CD4-positive, alpha-beta T cell treated with Interferon alpha-2 for 1 hour (primary cell): ENCODE data around the gene IFIT1B.
"Not testable (repeated sequence)": the region's sequence is repeated elsewhere in the genome, so short reads cannot be mapped to it uniquely, and the experiment has no call there.

ENCODE experiments used
- DNase-seq, 2 donors: peaks; one replicate each; pipeline ENCODE4 v3.0.0-alpha.2; 2020 to 2022

The IFIT1B gene

DNA sequence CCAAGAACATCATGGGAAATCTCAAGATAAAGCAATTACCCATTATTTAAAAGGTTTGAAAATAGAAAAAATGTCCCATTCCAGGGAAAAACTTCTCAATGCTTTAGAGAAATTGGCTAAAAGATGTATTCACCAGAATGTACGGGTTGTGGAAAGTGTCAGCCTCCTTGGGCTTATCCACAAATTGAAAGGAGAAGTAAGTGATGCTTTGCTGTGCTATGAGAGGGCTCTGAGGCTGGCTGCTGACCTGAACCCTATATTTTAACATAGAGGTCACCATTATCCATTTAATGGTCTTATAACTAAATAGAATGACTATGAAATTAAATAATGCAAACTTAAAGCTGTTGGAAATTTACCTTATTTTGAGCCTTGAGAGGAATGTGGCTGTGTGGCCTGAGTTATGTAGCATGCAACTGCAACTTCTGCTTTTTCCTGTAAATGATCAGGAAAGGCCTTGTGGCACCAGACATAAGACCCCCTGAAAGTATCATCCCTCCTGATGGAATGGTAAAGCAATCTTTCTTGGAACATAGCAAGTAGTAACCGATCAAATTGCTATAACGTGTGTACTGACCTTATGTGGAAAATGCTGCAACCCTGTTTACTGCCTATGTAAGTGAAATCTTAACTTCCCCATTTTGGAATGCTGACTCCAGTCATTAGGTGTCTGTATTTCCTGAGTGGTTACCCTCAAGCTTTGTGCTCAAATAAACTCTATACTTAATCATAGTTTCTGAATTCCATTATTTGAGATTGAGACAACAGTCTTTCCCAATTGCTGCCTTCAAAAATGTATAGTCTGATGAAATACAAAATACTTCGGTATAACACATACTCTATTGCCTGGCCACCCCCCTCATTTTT is 6.9 kb downstream of the IFIT1B start:
- DNase-seq = no peak

GRCh38 chr10:89388806-89389205 is 10.9 kb downstream of the IFIT1B start:
- DNase-seq = no peak

DNA sequence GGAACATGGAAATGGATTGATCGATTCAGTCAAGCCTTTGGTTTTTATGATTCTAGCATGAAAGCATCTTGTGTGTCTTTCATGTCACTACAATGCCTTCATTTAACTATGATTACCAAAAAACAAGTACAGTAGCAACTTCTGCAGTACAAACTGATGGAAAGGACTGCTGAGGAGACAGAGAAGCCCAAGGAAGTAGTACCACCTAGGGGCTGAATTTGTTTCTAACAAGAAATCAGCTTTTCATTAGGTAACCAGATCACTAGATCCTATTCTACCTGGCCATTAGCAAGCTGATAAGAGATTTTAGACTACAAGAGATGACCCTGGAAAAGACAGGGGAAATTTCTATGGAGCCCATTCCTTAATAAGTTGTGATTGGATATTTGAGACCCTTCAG is 11.4 kb downstream of the IFIT1B start:
- peak in 1 of 2 donors; percentile 54 for DNase-seq

GRCh38 chr10:89390476-89391225 is 12.8 kb downstream of the IFIT1B start:
- no peak for DNase-seq

GRCh38 chr10:89391226-89391576 is 13.3 kb downstream of the IFIT1B start:
- not testable (repeated sequence) for DNase-seq

- peak; percentile 79 to 94 for DNase-seq
These were observed 14.3 kb downstream of the IFIT1B start, which contains the start of gene IFIT1 for GRCh38 chr10:89391907-89392756. Gene IFIT1, plus strand, starts transcription at chr10:89392623. Its CDS starts 90 bp downstream, at chr10:89392713.

DNA sequence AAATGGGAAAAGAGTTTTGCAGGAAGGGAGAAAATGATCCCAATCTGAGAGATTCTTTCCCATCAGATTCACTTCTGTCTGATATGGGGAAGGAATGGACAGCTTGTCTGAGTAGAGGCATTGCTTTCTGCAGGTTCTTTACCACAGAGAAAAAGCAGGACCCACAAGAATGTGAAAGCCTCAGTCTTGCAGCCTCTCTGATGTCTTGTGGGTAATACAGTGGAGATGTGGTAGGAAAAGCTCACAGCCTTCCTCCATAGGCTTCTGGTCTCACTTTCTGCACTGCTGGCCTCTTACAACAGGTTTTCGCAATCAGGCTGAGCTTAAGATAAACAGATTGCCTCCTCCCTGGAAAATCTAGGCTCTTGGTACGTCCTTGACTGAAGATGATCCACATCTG is 15.1 kb downstream of the IFIT1B start:
- DNase-seq = peak; percentile 25 to 54

DNA sequence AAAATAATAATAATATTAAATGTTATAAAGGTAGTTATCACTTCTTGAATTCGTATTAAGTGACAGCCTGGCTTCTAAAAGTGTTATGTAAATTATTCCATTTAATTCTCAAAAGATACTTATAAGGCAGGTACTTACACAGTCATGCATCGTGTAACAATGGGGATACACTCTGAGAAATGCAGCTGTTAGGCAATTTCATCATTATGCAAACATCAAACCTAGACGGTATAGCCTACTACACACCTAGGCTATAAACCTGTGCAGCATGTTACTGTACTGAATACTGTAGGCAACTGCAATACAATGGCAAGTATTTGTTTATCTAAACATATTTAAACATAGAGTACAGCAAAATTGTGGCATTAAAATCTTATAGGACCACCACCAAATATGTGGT is 16.0 kb downstream of the IFIT1B start:
- no peak for DNase-seq

DNA sequence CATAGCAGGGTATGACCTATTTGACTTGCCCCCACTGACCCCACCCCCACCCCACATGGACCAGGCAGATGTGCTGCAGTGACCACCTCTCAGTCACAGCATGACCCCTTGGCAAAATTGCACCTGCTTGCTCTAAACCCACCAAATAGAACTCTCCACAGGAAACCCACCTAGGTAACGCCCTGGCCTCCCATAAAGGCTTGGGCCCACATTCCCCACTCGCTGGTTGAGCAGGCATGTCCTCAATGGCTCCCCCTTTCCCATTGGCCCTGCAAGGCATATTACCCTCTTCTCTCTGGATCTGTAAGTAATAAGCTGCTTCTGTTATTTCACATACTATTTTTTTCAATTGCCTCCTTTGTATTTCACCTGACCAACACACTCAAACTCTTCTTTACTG is 17.3 kb downstream of the IFIT1B start:
- DNase-seq = no peak

- DNase-seq = no peak
These were observed 20.3 kb downstream of the IFIT1B start for GRCh38 chr10:89398003-89398749.

DNA sequence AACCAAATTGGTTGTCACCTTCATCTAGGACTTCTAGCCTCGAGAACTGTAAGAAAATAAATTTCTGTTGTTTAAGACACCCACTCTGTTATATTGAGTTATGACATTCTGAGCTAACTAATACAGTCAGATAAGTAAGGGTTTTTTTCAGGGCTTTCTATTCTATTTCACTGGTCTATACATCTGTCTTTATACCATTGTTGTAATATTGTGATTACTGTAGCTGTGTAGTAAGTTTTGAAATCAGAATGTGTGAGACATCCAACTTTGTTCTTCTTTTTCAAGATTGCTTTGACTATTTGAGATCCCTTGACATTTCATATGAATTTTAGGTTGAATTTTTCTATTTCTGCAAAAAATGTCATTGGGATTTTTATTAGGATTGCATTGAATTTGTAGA is 22.1 kb downstream of the IFIT1B start:
- DNase-seq = no peak

- DNase-seq = no peak
These were observed 25.2 kb downstream of the IFIT1B start for GRCh38 chr10:89403043-89403442.

DNA sequence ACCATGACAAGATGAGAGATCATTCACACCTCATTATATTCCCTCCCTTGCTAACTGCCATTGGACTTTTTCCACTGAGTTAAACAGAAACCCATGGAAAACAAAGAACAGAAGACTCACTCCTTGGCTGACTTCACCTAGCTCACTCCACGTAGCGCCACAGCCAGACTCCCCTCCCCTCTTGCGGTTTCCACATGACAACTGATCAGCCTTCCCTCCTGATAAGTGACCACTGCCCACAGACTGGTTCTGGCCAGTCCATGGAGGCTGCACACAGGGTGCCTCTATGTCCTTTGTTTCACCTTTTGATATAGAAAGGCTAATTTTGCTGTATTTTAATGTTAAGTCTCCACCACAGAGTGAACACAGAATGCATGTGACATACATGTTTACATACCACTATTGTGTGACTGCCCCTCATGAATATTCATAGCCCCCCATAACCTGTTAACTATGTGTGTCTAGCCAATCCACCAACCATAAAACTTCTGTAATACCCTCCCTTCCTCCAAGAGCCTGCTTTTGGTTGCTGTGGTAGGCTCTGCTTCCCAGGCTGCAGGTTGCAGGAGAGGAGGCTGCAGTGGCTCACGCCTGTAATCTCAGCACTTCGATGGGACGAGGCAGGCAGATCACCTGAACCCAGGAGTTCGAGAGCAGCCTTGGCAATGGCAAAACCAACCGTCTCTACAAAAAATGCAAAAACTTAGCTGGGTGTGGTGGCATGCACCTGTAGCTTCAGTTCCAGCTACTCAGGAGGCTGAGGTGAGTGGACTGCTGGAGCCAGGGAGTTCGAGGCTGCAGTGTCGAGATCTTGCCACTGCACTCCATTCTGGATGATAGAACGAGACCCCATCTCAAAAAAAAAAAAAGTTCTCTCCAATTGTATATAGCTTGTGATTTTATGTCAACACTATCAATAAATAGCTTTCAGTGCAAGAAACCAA is 26.5 kb downstream of the IFIT1B start:
- no peak for DNase-seq

DNA sequence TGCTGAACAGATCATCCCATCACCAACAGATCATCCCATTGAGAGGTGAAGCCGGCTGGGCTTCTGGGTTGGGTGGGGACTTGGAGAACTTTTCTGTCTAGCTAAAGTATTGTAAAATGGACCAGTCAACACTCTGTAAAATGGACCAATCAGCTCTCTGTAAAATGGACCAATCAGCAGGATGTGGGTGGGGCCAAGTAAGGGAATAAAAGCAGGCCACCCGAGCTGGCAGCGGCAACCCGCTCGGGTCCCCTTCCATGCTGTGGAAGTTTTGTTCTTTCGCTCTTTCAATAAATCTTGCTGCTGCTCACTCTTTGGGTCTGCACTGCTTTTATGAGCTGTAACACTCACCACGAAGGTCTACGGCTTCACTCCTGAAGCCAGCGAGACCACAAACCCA is 28.3 kb downstream of the IFIT1B start:
- not testable (repeated sequence) for DNase-seq

DNA sequence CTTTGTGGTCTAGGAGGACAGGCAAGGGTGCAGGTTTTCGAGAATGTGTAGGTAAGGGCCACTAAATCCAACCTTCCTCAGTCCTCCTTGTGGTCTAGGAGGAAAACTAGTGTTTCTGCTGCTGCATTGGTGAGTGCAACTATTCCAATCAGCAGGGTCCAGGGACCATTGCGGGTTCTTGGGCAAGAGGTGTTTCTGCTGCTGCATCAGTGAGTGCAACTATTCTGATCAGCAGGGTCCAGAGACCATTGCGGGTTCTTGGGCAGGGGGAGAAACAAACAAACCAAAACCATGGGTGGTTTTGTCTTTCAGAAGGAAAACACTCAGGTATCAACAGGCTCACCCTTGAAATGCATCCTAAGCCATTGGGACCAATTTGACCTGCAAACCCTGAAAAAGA is 29.9 kb downstream of the IFIT1B start:
- DNase-seq = not testable (repeated sequence)

- not testable (repeated sequence) for DNase-seq
These were observed 31.4 kb downstream of the IFIT1B start for GRCh38 chr10:89409282-89409681.

- not testable (repeated sequence) for DNase-seq
These were observed 32.7 kb downstream of the IFIT1B start for GRCh38 chr10:89410551-89410950.

GRCh38 chr10:89411135-89411534 is 33.3 kb downstream of the IFIT1B start:
- not testable (repeated sequence) for DNase-seq

DNA sequence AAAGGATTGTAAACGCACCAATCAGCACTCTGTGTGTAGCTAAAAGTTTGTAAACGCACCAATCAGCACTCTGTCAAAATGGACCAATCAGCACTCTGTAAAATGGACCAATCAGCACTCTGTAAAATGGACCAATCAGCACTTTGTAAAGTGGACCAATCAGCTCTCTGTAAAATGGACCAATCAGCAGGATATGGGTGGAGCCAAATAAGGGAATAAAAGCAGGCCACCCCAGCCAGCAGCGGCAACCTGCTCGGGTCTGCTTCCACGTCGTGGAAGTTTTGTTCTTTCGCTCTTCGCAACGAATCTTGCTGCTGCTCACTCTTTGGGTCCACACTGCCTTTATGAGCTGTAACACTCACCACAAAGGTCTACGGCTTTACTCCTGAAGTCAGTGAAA is 34.4 kb downstream of the IFIT1B start:
- DNase-seq = peak; percentile 68 to 74

DNA sequence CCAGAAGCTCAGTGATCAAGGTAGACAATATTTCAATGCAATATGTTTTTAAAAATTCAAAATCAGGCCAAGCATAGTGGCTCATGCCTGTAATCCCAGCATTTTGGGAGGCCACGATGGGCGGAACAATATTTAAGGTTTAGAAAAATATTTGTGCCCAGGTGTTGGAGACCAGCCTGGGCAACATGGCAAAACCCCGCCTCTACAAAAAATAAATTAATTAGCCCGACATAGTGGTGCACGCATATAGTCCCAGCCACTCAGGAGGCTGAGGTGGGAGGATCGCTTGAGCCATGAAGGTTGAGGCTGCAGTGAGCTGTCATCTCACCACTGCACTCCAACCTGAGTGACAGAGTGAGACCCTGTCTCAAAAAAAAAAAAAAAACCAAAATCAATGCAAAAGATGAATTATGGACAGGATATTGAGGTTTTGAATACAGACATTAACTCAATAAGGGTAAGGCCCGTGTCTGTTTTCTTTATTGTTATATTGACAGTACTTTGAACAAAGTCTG is 35.6 kb downstream of the IFIT1B start:
- DNase-seq = peak in 1 of 2 donors; percentile 44
